Stimulated activated CD4-positive, alpha-beta T cell treated with anti-CD3 and anti-CD28 coated beads, Interleukin-1b, Interleukin-23, amount 100 ng/mL, for 1 hour (primary cell): Measurements from ENCODE around the gene DNASE1L2.
A peak's percentile ranks its signal among the peaks of the same experiment; 100 is the strongest.

Experiments
- DNase-seq, 2 donors: peaks; one replicate each; pipeline ENCODE4 v3.0.0-alpha.2; 2020; ENCODE audit warnings: low read depth in 2 of 2

Gene DNASE1L2

DNA sequence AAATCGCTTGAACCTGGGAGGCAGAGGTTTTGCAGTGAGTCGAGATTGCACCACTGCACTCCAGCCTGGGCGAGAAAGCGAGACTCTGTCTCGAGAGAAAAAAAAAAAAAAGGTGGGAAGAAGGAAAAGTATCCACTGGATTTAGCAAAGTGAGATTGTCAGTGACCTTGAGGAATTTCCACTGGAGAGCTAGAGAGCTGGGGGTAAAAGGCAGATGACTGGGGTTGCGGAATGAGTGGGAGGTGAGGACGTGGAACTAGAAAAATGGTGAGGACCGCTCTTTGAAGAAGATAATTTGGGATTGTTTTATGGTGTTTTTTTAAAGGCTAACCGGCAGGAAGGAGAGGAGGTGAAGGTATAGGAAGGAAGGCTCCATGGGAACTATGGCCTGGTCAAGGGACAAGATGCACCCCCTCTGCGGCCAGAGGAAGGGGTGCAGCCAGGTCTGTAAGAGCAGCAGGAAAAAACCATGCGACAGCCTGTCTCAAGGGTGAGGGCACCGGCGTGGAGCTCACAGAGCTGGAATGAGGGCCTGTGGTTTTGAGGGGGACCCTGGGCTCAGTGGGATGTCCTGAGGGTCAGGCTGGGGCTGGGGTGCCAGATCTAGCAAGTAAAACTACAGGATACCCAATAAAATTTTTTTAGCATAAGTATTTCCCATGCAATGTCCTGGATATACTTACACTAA lies 31.7 kb upstream of the DNASE1L2 start:
- DNase-seq: no peak

DNA sequence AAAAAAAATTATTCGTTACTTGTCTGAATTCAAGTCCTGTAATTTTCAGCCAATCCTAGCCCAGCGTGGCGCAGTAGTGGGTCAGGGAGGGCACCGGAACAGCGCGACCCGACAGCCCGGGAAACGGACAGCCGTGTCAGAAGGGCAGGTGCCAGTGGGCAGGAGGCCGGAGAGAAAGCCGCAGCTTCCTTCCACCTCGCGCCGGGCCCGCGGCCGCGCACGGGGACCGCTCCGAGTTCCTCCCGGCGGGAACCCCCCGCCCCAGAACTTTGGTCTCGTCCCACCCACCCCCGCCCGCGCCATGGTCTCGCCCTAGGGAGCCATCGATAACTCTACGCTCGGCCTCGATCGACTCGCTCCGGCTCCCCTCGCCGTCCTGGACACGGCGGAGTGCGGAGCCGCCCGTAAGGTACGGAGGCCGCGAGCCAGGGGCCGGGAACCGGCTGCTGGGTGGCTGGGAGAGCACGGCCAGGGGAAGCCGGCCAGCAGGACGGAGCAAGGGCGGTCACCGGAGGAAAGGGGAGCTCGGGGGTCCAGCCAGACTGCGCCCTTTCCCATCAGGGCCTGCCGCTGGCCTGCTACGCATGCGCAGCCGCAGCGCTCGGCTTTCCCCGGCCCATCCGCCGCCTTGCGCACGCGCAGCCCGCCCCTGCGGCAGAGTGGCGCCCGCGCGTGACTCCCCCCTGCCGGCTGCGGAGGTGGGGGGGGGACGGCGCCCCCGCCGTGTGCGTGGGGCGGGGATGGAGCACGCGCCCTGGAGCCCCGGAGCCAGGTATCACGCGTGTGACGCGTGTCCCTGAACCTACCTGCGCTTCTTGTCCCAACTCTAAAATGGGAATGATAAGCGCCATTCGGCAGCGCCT lies 30.9 kb upstream of the DNASE1L2 start, which contains the start of gene MLST8:
MLST8 (plus strand) TSS at position 351 of the 863 bp plus-strand sequence. CDS start 632 bp downstream, outside the sequence.
- peak; percentile 80 to 87 for DNase-seq

DNA sequence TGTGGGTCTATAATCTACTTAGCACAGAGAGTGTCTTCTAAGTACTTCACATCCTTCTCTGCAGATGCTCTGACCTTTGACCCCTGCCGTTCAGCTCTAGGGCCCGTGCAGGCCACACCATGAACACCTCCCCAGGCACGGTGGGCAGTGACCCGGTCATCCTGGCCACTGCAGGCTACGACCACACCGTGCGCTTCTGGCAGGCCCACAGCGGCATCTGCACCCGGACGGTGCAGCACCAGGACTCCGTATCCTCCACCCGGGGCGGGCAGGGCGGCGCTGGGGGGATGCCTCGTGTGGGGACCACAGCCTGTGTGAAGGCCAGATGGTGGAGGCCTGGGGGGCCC lies 30.3 kb upstream of the DNASE1L2 start:
- DNase-seq: no peak

DNA sequence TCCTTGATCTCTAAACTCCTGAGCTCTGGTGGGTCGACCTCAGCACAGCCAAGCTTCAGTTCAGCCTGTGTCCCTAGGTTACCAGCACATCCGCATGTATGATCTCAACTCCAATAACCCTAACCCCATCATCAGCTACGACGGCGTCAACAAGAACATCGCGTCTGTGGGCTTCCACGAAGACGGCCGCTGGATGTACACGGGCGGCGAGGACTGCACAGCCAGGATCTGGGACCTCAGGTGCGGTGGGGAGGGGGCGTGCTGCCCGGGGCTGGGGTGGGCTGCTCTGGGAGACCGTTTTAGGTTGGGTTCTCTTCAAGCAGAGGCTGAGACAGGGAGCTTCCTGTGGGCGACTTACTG lies 29.8 kb upstream of the DNASE1L2 start:
- DNase-seq: no peak

DNA sequence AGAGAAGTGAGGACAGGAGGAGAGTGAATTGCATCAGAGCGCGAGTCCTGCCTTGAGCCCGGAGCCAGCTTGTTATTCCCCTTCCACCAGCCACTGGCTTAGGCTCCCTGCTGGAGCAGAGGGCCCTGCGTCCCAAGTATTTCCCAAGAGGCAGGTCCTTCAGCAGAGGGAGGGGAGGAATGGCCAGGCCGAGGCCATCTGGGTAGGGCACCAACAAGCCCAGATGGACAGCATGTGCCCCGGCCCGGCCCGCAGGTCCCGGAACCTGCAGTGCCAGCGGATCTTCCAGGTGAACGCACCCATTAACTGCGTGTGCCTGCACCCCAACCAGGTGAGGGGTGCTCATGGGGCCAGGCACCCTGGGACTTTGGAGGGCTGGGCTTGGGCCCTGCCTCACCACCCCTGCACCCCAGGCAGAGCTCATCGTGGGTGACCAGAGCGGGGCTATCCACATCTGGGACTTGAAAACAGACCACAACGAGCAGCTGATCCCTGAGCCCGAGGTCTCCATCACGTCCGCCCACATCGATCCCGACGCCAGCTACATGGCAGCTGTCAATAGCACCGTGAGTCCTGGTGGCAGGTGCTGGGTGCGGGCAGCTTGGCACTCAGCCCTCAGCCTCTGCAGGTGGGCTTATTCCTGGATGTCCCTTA lies 29.3 kb upstream of the DNASE1L2 start:
- no peak for DNase-seq

DNA sequence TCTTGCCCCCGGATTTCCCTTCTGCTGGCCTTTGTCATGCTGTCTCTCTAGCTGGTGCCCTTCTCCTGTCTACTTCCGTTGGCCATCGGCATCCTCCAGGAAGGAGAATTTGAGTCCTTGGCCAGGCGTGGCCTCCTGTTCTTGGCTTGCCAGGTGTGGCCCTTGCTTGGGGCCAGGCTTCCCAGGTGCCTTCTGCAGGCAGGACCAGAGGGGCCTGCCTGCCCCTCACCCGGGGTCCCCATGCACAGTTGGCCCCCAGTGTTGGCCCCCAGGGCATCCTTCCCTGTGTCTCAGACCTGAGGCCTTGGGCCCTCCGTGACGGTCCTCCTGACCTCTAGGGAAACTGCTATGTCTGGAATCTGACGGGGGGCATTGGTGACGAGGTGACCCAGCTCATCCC lies 28.4 kb upstream of the DNASE1L2 start:
- no peak for DNase-seq

DNA sequence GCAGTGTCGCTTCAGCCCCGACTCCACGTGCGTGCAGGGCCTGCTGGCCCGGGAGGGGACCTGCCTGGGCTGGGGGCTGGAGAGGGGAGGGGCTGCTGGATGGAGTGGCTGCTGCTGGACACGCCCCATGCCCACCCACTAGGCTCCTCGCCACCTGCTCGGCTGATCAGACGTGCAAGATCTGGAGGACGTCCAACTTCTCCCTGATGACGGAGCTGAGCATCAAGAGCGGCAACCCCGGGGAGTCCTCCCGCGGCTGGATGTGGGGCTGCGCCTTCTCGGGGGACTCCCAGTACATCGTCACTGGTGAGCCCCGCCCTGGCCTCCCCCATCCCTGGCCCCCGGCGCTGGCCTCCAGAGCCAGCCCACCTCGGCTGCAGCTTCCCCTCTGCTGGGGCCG lies 27.9 kb upstream of the DNASE1L2 start:
- DNase-seq: no peak

GRCh38 chr16:2208772-2209171 lies 27.5 kb upstream of the DNASE1L2 start:
- DNase-seq: no peak

DNA sequence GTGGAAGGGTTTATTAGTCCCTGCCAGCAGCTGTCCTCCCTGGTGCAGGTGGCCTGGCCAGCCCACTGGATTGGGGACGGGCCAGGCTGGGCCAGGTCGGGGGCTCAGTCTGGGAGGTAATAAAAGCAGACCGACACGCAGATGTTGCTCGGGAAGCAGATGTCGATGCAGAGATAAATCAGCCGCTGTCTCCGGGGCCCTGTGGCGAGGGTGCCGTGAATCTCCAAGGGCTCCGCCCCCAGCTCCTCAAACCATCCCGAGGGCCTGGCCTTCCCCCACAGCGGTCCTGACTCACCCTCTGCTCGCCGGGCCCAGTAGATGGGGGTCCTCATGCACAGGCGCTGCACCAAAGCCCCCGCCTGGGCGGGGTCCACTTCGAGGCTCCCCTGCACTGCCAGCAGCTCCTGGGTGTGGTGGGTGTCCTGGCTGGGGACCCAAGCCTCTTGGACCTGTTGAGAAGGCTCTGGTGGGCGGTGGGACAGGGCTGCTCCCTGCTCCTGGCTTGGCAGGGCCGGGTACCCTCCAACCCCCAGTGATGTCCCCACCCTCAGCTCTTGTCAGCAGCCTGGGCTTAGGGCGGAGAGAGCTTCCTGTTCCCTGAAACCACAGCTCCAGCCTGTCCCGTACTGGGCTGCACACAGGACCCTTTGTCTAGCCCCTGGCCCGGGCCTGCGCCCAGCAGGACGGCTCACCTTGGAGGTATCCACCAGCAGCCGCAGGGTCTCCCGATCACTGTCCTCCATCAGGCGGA lies 26.8 kb upstream of the DNASE1L2 start:
- no peak for DNase-seq

GRCh38 chr16:2210009-2210332 lies 26.3 kb upstream of the DNASE1L2 start:
- DNase-seq: no peak

DNA sequence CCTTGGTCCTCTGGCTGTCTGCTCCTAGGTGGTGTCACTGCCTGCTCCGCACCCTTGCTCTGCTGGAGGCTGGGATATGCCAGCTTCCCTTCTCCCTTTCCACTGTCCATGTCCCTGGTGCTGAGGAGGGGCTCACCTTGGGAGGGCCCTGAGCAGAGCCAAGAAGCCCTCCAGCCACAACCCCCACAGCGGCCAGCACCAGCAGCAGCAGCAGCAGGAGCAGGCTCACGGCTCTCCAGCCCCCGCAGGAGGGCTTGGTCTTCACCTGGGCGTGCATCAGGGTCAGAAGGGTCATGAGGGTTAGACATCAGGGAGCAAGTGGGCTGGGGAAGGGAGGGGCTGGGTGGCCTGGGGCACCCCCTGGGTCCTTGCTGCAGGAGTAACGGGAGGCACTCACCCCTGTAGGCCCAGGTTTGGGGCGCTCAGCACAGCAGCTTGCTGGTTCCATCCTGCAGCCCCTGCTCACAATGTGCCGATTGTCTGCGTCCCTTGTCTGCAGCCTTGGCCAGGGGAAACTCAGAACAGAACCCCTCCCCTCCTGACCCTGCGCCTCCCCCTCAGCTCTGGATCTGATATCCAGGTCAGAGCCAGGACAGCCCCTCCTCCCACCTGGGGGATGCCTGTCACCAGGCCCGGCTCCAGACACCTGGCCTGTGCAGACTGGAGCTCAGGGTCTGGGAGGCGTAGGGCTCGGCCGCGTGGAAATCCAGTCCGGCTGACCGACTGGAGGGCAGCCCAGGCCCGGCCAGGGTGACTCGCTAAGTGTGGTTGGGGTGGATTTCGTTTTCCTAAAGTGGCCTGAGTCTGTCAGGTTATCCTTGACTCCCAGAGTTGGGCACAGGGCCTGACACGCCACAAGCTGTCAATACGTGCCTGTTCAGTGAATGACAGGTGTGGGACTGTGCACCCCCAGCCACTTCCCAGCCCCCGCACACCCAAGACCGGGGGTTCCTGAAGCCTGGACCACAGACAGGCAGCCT lies 25.6 kb upstream of the DNASE1L2 start, which contains the start of gene BRICD5:
BRICD5 (minus strand) TSS at position 478 of the 980 bp plus-strand sequence; CDS start at position 448, 30 bp downstream.
- no peak for DNase-seq

DNA sequence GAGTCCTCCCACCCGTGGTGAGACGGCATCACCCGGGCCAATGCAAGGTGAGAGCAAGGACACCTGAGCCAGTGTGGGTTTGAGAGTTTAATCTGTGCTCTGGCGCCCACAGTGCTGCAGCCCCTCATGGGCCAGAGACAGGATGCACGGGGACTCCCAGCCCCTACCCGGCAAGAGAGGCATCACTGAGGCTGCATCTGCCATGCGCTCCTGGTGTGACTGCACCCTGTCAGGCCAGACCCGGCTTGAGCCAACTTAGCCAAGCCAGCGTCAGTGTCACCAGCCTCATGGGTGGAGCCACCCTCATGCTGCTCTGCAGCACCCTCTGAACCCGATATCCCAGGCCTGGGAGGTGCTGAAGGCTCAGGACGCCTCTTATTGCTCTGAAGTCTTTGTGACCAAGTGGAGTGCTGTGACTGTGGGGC lies 24.3 kb upstream of the DNASE1L2 start:
- DNase-seq: no peak

DNA sequence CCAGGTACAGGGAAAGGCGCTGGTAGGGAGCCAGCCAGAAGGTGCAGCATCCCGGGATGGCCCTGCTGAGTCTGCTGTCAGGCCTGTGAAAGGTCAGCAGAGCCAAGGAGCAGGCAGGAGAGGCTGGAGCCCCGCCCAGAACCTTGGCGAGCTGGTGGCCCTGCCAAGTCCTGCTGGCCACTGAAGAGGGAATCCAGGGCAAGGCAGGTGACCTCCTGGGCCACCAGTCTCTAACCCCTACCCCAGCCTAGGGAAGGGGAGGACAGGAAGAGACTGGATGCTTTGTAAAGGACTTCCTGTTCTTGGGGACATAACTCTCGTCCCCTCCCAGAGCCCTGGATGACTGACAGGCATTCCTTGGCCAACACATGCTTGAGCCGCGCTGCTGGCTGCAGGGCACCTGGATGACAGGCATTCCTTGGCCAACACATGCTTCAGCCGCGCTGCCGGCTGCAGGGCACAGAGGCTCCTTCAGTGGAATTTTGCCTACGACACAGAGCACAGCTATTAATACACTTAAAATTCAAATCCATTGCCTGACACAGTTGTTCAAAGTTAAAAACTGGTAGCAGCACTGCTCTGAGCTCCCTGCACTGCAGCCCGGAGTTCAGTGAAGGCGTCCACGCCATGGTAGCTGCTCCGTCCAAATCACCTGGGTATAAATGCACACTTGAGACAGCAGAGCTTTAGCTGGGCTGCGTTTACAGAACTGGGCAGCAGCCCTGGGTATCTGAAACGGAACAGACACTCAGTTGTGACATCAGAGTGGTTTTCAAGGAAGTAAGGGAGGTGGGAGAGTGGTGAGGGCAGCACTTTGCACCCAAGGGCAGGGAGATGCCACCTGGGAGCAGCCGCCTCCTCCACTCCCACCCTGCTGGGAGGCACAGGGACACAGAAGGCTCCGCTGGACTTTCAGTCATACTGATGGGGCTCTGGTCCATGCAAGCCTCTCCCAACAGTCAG lies 23.6 kb upstream of the DNASE1L2 start:
- no peak for DNase-seq

- DNase-seq: no peak
Observed at GRCh38 chr16:2213817-2214718, 22.2 kb upstream of the DNASE1L2 start.

DNA sequence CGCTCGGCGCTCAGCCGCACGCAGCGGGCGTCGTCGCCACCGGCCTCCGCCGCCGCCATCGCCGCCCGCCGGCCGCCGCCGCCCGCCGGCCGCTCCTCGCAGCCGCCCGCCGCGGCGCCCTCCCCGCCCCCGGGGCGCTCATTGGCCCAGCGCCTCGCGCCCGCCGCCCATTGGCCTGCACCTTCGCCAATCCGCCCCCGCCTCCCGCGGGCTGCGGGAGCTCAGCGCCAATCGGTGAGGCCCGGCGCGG lies 21.6 kb upstream of the DNASE1L2 start, which contains the start of gene PGP:
PGP (minus strand) TSS at position 122 of the 250 bp plus-strand sequence; CDS start at position 59, 63 bp downstream.
- no peak for DNase-seq

GRCh38 chr16:2216330-2216729 lies 19.9 kb upstream of the DNASE1L2 start:
- DNase-seq: no peak

DNA sequence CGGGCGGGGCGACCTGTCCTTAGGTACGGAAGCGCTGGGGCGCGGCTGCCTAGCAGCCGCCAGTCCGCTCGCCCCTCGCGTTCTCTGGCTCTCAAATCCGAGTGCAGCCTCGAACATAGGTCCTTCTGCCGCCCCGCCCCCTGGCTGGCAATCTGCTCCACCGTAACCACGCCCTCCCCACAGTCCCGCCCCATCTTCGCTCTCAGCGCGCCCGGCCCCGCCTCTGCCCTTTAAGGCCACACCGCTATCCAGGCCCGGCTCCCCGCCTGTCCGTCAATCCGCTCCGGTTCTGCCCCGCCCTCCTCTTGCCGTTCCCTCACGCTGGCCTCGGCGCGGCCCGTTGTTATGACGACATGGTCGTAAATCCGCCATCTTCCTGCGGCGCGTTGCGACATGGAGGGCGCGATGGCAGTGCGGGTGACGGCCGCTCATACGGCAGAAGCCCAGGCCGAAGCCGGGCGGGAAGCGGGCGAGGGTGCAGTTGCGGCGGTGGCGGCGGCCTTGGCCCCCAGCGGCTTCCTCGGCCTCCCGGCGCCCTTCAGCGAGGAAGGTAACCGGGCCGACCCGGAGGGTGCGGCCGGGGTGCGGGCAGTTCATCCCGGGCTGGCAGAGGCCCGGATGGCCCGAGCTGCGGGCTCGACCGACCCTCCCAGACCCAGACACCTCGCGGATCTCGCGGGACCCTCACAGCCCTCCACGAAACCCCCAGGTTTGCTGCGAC lies 12.9 kb upstream of the DNASE1L2 start, which contains the start of gene E4F1:
E4F1 (plus strand) TSS at position 371 of the 721 bp plus-strand sequence; CDS start at position 394, 23 bp downstream.
- DNase-seq: peak; percentile 98 to 99

DNA sequence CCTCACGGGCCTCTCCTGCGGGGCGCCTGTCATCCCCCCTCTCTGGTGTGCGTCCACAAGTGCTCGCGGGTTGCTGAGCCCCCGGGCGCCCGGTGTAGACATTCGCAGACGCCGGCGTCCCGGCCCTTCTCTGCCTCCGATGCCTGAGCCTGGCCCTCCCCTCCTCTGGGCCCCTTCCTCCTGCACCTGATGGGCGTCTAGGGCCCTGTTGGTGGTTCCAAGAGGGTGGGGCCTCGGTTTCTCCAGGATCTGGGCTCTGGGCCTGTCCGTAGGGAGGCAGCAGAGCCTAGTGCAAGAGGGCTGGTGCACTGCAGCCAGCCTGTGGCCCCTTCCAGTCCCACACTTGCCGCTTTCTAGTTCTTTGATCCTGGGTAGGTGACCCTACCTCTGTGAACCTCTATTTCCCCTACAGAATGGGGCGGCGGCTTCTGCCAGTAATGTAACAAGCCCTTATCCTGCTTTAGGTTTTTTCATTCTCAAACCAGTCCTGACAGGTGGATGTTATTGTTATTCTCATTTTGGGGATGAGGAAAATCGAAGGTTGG lies 12.2 kb upstream of the DNASE1L2 start:
- no peak for DNase-seq
